Activated CD8-positive, alpha-beta memory T cell treated with anti-CD3 and anti-CD28 coated beads for 36 hours (primary cell): ENCODE measurements around the gene MBLAC1. TPM values are rescaled to one million over a fixed set of nuclear protein-coding genes. Genes with fewer than 3 reads are reported as not detected.

Source experiments
- CTCF ChIA-PET: fragments of 350-600 bp; sonication (Branson Sonifier 250); formaldehyde crosslinking; loops from one replicate; lab custom pipeline; 2021; ENCODE audit warnings: antibody characterized with exemption; lab: Charles Lee
- POLR2A ChIA-PET: fragments of 350-600 bp; sonication (Branson Sonifier 250); formaldehyde crosslinking; loops from one replicate; lab custom pipeline; 2021; ENCODE audit warnings: antibody characterized with exemption; lab: Charles Lee
- total RNA-seq, 2 experiments: library from RNA; stranded (reverse); gene quantifications; one replicate each; pipeline ENCODE4 v1.2.3, GENCODE V29; 2021

MBLAC1 gene
- total RNA-seq, 2 experiments from 2014 or later = 3.7 to 4.2 TPM

DNA sequence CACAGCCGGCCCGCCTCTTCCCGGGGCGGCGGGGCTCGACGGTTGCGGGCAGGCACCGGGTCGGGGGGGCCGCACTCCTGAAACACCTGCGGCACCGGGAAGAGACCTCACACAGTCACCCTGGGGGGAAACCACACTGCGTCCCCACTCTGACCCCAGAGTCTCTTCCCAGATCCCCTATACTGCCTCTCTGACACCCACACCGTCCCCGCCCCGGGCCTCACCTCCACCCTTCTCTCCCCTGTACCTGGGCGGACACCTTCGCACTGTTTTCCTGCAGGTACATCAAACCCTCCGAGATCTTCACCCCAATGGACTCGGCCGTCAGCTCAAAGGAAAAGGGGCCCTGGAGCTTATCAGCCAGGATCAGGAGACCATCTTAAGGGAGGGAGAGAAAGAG lies 45.1 kb downstream of the MBLAC1 start:
- CTCF ChIA-PET = interaction anchor here (1.0 kb wide), 1 partner anchor 49 kb away, joined by 4 read pairs; no protein-coding TSS in a partner anchor

DNA sequence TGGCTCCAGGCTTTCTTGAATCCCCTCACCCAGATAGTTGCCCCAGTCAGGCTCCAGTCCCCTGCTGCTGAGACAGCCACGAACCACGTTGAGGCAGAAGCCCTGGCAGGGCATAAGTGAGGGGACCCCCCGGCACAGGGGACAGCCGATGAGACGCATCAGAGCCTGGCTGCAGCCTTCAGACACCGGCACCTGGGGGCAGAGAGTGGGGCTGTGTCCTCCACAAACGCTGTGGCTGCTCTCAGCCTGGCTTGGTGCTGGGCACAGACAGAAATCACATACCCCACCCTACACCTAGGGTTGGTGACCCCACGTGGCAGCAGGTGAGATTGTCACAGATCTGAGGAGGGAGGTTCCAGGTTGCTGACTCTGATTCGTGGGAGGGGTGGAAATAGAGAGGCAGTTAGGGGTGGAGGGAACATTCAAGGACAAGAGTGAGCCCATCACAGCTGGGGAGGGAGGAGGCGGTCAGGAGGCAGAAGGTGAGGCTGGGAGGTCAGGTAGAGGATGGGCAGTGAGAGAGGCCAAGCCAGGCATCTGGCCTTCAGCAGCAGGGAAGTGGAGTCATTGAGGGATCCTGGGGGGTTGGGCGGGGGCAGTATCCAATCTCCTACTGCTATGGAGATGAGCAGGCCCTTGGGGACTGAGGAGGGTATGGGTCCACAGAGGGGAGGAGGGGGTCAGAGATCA lies 47.2 kb downstream of the MBLAC1 start:
- ChIA-PET CTCF (no interaction called here), POLR2A (no interaction called here)

More for the DNA sequence above, 45.1 kb downstream of the MBLAC1 start:
- POLR2A ChIA-PET = no interaction called here

DNA sequence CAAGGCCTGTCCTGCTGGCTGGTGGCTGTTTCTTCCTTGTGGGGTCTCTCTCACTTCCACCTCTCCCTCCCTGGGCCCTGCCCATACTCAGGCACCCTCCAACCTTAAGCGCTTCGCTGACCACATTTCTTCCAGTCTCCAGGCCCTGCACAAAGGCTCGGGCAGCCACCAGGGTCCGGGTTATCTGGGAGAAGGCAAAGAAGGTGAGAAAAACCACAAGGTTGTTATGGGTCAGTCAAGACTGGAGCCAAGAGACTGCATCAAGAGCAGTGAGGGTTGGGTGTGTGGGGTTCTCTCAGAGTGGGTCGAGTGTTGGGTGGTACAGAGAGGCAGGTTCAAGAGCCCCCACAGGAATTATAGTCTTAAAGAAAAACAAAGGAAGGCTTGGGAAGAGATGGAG lies 47.8 kb downstream of the MBLAC1 start:
- CTCF ChIA-PET = no interaction called here
- POLR2A ChIA-PET = no interaction called here

DNA sequence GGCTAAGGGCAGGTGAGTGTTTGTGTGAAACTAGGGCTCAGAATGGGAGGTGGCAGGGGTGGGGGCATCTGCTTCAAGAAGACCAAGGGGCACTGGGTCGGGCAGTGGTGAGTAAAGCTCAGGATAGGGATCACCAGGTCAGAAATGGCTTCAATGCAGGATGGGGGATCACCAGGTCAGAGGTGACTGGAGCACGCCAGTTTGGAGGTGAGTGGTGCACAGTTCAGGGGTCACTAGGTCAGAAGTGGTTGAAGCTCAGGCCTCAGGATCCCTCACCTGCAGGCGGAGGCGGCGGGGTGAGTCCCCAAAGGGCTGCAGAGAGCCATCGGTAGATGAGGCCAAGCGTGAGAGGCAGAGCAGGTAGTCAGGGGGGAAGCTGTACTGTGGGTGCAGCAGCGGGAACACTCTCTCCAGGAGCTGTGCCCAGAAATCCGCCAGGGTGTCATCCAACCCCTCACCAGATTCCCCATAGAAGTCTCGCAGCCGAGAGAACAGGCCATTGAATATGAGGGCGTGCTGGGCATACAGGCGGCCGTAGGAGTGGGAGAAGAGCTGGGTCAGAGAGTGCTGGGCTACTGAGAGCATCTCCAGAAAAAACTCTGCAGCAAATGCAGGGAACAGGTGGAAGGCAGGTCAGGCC lies 48.6 kb downstream of the MBLAC1 start:
- ChIA-PET POLR2A (no interaction called here), CTCF (interaction anchor here (0.6 kb wide), 1 partner anchor 266 kb away, joined by 3 read pairs; no protein-coding TSS in a partner anchor)

DNA sequence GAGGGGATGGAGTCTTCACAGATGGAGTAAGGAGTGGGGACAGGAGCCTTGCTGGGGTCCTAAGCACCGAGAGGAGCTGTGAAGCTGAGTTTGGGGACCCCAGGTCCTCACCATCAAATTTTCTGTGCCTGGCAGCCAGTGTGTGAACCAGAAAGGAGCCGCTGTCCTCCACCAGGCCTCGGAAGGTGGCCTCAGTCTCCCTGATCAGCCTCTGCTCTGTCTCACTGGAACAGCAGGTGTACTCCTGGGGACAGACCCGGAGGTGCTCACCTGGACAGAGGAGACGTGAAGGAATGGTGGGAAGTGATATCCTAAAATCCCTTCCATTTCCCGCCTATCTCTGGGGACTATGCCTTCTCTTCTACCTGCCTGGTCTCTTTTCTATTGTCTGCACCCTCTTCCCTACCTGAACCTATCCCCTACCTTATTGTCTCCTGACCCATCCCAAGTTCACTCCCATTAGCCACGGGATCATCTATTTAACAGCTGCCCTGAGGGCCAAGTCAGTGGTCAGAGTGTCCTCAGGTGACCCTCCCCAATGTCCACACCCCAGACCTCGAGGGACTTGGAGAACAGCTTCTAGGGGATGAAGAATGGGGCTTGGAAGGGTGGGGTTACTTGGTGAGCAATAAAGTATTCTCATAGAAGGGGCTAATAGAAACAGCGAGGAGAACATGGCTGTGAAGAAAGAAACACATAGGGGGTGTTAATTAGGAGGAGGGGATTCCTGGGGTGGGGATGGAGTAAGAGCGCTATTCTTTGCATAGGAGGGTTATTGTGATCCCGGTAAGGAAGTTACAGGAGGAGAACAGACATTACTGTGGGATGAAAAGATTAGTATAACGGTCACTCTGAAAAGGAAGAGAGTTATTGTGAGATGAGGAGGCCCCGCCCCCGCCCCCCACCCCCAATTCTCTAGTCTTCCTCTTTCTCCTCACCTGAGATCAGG lies 49.6 kb downstream of the MBLAC1 start:
- POLR2A ChIA-PET = interaction anchor here (1.0 kb wide), 2 partner anchors 8 to 253 kb away, joined by 3 to 4 read pairs; partner anchors contain the start of genes GAL3ST4 and ZCWPW1

DNA sequence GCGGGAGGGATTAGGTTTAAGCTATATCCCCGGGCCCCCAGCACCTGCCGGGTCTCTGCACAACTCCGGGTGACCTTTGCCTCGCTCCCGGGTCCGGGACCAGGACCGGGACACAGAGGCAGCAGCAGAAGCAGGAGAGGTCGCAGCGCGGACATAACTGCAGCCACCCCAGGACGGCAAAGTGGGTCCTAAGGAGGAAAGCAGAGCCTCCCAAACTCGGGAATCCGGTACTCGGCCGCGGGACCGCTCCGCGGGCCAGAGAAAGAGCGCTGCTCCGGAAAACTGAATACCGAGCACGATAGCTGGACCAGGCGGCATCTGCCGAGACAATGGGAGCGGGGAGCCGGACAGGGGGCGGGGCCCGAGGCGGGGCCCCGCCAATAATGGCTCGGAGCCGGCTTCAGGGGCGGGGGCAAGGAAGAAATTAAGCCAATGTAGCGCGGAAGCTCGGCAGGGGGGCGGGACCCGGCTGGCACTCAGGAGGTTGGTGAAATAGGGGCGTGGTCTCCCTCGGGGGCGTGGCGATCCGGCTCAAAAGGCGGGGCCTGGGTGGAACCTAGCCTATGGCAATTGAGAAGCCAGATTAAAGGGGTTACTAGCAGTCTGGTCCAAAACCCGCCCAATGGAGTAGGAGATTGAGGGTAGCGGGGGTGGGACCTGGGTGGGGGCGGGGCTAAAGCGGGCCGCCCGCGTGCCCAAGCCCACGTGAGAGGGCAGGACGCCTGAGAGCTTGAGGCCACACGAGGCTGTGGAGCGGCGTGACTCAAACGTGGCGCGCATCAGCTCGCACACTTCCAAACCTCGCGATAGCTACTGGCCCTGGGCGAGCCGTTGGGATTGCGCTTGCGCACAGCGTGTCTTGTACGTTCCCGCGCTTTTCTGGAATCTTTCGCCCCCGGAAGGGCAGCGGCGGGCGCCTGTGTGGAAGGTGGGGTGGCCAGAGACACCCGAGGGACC lies 50.6 kb downstream of the MBLAC1 start, which contains the start of the genes GPC2 and STAG3:
Gene GPC2, minus strand, starts transcription at position 337 of the 957 bp plus-strand sequence. Its CDS starts 182 bp downstream, at position 155.
Gene STAG3, plus strand, starts transcription at position 874 of the 957 bp plus-strand sequence. CDS start 2,639 bp downstream, outside the sequence.
- ChIA-PET POLR2A (interaction anchor here (0.5 to 1.0 kb wide), 3 partner anchors 9 to 497 kb away, joined by 3 to 4 read pairs (median 3); partner anchors contain the start of genes GAL3ST4 and ZCWPW1), CTCF (interaction anchor here (0.6 to 1.7 kb wide), 3 partner anchors 9 to 41 kb away, joined by 4 to 5 read pairs (median 4); partner anchors contain the start of gene GAL3ST4)

More for the DNA sequence above, 49.6 kb downstream of the MBLAC1 start:
- CTCF ChIA-PET = interaction anchor here (0.5 to 1.7 kb wide), 3 partner anchors 41 to 231 kb away, joined by 3 to 5 read pairs (median 3); no protein-coding TSS in a partner anchor

Other genes starting within 250 kb of the MBLAC1 start
- gene OR2AE1, start 249.9 kb upstream of the MBLAC1 start, total RNA-seq = not detected
- 10 to 100 TPM; 24.7 to 25.5 TPM for gene TRIM4, start 207.4 kb upstream of the MBLAC1 start, total RNA-seq
- under 1 TPM; 0.32 to 0.59 TPM for gene GJC3, start 197.3 kb upstream of the MBLAC1 start, total RNA-seq
- not detected for gene AZGP1, start 150.9 kb upstream of the MBLAC1 start, total RNA-seq
- gene ZKSCAN1, start 111.4 kb upstream of the MBLAC1 start, total RNA-seq = 10 to 100 TPM; 40.4 to 44.6 TPM
- 1 to 10 TPM; 9.6 to 9.9 TPM for gene ZSCAN21, start 77.2 kb upstream of the MBLAC1 start, total RNA-seq
- gene ZNF3, start 45.2 kb upstream of the MBLAC1 start, total RNA-seq = 10 to 100 TPM; 25.3 to 27.4 TPM
- gene COPS6, start 38.0 kb upstream of the MBLAC1 start, total RNA-seq = 100 to 1,000 TPM; 107 to 111 TPM
- gene MCM7, start 25.6 kb upstream of the MBLAC1 start, total RNA-seq = 100 to 1,000 TPM; 437 to 447 TPM
- gene AP4M1, start 25.3 kb upstream of the MBLAC1 start, total RNA-seq = 10 to 100 TPM; 15.3 to 15.6 TPM
- gene TAF6, start 7.6 kb upstream of the MBLAC1 start, total RNA-seq = 10 to 100 TPM; 70.2 to 75.6 TPM
- 10 to 100 TPM; 13.2 to 14.5 TPM for gene CNPY4, start 7.3 kb upstream of the MBLAC1 start, total RNA-seq
- 100 to 1,000 TPM; 117 to 120 TPM for gene LAMTOR4, start 22.0 kb downstream of the MBLAC1 start, total RNA-seq
- 10 to 100 TPM; 26.6 to 26.7 TPM for gene TRAPPC14, start 31.8 kb downstream of the MBLAC1 start, total RNA-seq
- gene GAL3ST4, start 41.6 kb downstream of the MBLAC1 start, total RNA-seq = under 1 TPM; 0.48 to 0.71 TPM
- 1 to 10 TPM; 2.3 to 2.8 TPM for gene GPC2, start 50.4 kb downstream of the MBLAC1 start, total RNA-seq
- gene STAG3, start 51.0 kb downstream of the MBLAC1 start, total RNA-seq = 1 to 10 TPM; 6.2 to 7.1 TPM
- gene PVRIG, start 93.0 kb downstream of the MBLAC1 start, total RNA-seq = 10 to 100 TPM; 22.4 to 23.6 TPM
- not detected for gene SPDYE3, start 180.7 kb downstream of the MBLAC1 start, total RNA-seq
- gene PILRB, start 231.2 kb downstream of the MBLAC1 start, total RNA-seq = 10 to 100 TPM; 29.9 to 36.7 TPM
- gene PILRA, start 246.5 kb downstream of the MBLAC1 start, total RNA-seq = under 1 TPM; 0.30 to 0.48 TPM